ENCODE results near the gene GEMIN5. TPM values are rescaled to one million over a fixed set of nuclear protein-coding genes. Genes with fewer than 3 reads are reported as not detected.
"Not testable (repeated sequence)": the region's sequence is repeated elsewhere in the genome, so short reads cannot be mapped to it uniquely, and the experiment has no call there.

Gene GEMIN5
- polyA plus RNA-seq, 2 of the 4 experiments (the other 2 are of a cell fraction): 20.2 to 22.6 TPM

DNA sequence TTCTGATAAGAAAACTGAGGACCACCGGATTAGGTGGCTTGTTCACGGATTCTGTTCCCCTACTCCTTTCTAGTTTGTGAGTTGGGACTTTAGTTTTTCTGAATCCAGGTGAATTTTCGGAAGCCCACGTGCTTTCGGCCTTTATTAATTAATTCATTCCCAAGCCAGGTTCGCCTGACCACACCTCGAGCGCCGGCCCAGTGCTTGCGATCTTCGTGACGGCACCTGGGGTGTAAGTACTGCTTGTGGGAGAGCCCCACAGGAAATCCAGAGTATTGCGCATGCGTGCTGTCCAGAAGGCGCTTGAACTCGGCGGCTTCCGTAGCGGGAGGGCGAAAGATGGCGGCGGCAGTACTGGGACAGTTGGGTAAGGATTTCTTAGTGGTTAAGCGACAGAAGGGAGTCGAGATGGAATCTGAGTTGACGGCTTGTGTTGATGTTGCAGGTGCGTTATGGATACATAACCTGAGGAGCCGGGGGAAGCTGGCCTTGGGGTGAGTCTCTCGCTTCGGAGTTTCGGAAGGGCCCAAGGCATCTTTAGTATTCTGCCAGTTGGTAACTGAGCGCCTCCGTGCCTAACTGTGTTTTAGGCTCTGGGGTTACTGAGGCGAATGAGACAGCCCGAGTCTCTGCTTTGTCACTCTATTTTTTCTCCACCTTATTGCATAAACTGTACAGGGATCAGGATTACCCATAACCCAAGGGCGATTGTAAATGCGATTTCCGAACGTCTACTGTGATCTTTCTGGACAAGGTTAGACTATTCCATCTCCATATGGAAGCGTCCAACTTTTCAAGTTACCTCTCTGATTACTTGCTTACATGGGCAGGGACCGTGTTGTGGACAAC, 3.0 kb upstream of the GEMIN5 start, which contains the start of gene MRPL22 (continued):
- TF ChIP-seq GATA3 (IDR thresholded peaks at IDR 0.05; ENCODE audit: borderline replicate concordance) (no peak), JUN (IDR thresholded peaks at IDR 0.05) (peak; percentile 51 to 77), HMGXB4 (CRISPR knock-in tag; IDR thresholded peaks at IDR 0.05; ENCODE audit: borderline replicate concordance) (no peak), CTCF (IDR thresholded peaks at IDR 0.05) (no peak), MAFK (IDR thresholded peaks at IDR 0.05; ENCODE audit: partially characterized antibody) (no peak), POLR2A (IDR thresholded peaks at IDR 0.05; ENCODE audit: low read length) (peak; percentile 82), ZC3H11A (IDR thresholded peaks at IDR 0.05) (no peak), KDM1A (IDR thresholded peaks at IDR 0.05; ENCODE audit: low read depth) (no peak), EP300 (IDR thresholded peaks at IDR 0.05) (no peak), PHF8 (IDR thresholded peaks at IDR 0.05; ENCODE audit: borderline replicate concordance, low read depth) (peak; percentile 67; the same call in 1 of the 2 replicates), HEYL (CRISPR knock-in tag; IDR thresholded peaks at IDR 0.05) (no peak), FOSB (CRISPR knock-in tag; IDR thresholded peaks at IDR 0.05) (no peak), EHF (CRISPR knock-in tag; IDR thresholded peaks at IDR 0.05) (no peak), ZFP36 (IDR thresholded peaks at IDR 0.05; ENCODE audit: borderline replicate concordance, partially characterized antibody) (no peak), HOXA7 (CRISPR knock-in tag; IDR thresholded peaks at IDR 0.05) (no peak)

- WGBS (ENCODE audit: missing lambda C conversion rate): 80% methylated on average over 9 of the region's 9 CpGs
- ATAC-seq (no peak), FAIRE-seq (no peak), DNase-seq (ENCODE audit: low read depth in 1 of 2, low spot score in 1 of 2) (no peak)
- TF ChIP-seq POLR2A (IDR thresholded peaks at IDR 0.05; ENCODE audit: low read length) (no peak), ZC3H11A (IDR thresholded peaks at IDR 0.05) (no peak), KDM1A (IDR thresholded peaks at IDR 0.05; ENCODE audit: low read depth) (no peak), FOSL2 (IDR thresholded peaks at IDR 0.05) (no peak), FOSL2 (CRISPR knock-in tag; IDR thresholded peaks at IDR 0.05) (no peak), EHF (CRISPR knock-in tag; IDR thresholded peaks at IDR 0.05) (no peak), MAZ (IDR thresholded peaks at IDR 0.05; ENCODE audit: borderline replicate concordance, low read depth, low read length) (no peak), MAX (IDR thresholded peaks at IDR 0.05) (no peak), ELK1 (IDR thresholded peaks at IDR 0.05; ENCODE audit: low read depth, low read length) (no peak)
- TF ChIP-seq, protein P1, sequence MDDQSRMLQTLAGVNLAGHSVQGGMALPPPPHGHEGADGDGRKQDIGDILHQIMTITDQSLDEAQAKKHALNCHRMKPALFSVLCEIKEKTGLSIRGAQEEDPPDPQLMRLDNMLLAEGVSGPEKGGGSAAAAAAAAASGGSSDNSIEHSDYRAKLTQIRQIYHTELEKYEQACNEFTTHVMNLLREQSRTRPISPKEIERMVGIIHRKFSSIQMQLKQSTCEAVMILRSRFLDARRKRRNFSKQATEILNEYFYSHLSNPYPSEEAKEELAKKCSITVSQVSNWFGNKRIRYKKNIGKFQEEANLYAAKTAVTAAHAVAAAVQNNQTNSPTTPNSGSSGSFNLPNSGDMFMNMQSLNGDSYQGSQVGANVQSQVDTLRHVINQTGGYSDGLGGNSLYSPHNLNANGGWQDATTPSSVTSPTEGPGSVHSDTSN (IDR thresholded peaks at IDR 0.05): no peak
- ChIA-PET POLR2A (no interaction called here), CTCF (no interaction called here)
- Histone ChIP-seq H3K4me3 (peak overlapping the region; percentile 72), H3K4me2 (peak overlapping the region; percentile 74), H3K4me1 (peaks cover 20% of the 10 kb centered on the region), H3K9me3 (no peaks in the 10 kb centered on the region), H3K27ac (peak overlapping the region; percentile 76 to 88)
These were observed 2.4 kb upstream of the GEMIN5 start for GRCh38 chr5:154940375-154940771.

GRCh38 chr5:154939387-154939786, 1.4 kb upstream of the GEMIN5 start:
- DNase-seq (ENCODE audit: low read depth in 1 of 2, low spot score in 1 of 2); H3K27ac ChIP-seq; CTCF ChIA-PET; H3K4me2 ChIP-seq; H3K4me3 ChIP-seq; H3K9me3 ChIP-seq; ATAC-seq; FAIRE-seq: not testable (repeated sequence)
- H3K4me1 ChIP-seq: peaks cover 20% of the 10 kb centered on the region
- POLR2A ChIA-PET: interaction anchor here (2.3 kb wide), 1 partner anchor 82 kb away, joined by 8 read pairs; the partner anchor contains the start of gene CNOT8
- 88% methylated on average over 5 of the region's 5 CpGs for WGBS (ENCODE audit: missing lambda C conversion rate)
